ENCODE measurements around the gene CREBBP. TPM values are rescaled to one million over a fixed set of nuclear protein-coding genes. Genes with fewer than 3 reads are reported as not detected.

Gene CREBBP
- total RNA-seq, 1 experiment from 2014 or later = 79.1 TPM

- Mint-ChIP-seq H3K27me3 (ENCODE audit: low read depth) (peaks cover 9% of the 10 kb centered on the region), H3K4me1 (peaks cover 0 to 5% of the 10 kb centered on the region in 2 experiments; a peak in 2 of 4 replicates), H3K27ac (no peak overlapping the region; a peak in 1 of 7 replicates), H3K36me3 (ENCODE audit: insufficient read depth in 1 of 3, low read depth in 3 of 3) (peaks cover 4 to 15% (median 6%) of the 10 kb centered on the region in 3 experiments), H3K9me3 (peaks cover 19 to 25% of the 10 kb centered on the region in 2 experiments), H3K4me3 (no peak overlapping the region)
- H3K9me3 ChIP-seq (ENCODE audit: control insufficient read depth, low read depth, low read length) = no peaks in the 10 kb centered on the region
- H4K20me1 ChIP-seq (ENCODE audit: control insufficient read depth, insufficient read depth, insufficient read length) = no peaks in the 10 kb centered on the region
- no peak overlapping the region for H2BK15ac ChIP-seq (ENCODE audit: low read depth, low read length)
- H3K79me2 ChIP-seq (ENCODE audit: insufficient read depth, low read length) = no peaks in the 10 kb centered on the region
- H3K4me2 ChIP-seq (ENCODE audit: insufficient read depth, insufficient read length, low read length) = no peak overlapping the region
- H3K23ac ChIP-seq (ENCODE audit: insufficient read length, low read depth, low read length) = no peak overlapping the region
- no peaks in the 10 kb centered on the region for H3K23me2 ChIP-seq (ENCODE audit: insufficient read length, low read depth, low read length, poor library complexity, severe bottlenecking)
- H2AFZ ChIP-seq (ENCODE audit: low read length) = no peak overlapping the region
- no peak overlapping the region for H4K91ac ChIP-seq (ENCODE audit: insufficient read length, low read depth, low read length)
- H2BK5ac ChIP-seq (ENCODE audit: insufficient read length, low read length) = no peak overlapping the region
- H2BK20ac ChIP-seq (ENCODE audit: low read depth, low read length, poor library complexity, severe bottlenecking) = no peak overlapping the region
- H3K27ac ChIP-seq (ENCODE audit: insufficient read length, low read depth, low read length) = no peak overlapping the region
- no peak overlapping the region for H2BK120ac ChIP-seq (ENCODE audit: low read depth, low read length, poor library complexity, severe bottlenecking)
- H3K14ac ChIP-seq (ENCODE audit: insufficient read depth, low read length) = no peak overlapping the region
- H2BK12ac ChIP-seq (ENCODE audit: insufficient read length, low read depth, low read length) = no peak overlapping the region
- H4K5ac ChIP-seq (ENCODE audit: insufficient read length, low read depth, low read length) = no peak overlapping the region
- no peak overlapping the region for H3K18ac ChIP-seq (ENCODE audit: insufficient read length, low read depth, low read length)
- H3K4me1 ChIP-seq (ENCODE audit: insufficient read depth, low read length) = no peaks in the 10 kb centered on the region
- no peak overlapping the region for H3K56ac ChIP-seq (ENCODE audit: insufficient read length, low read depth, low read length)
- H2AK5ac ChIP-seq (ENCODE audit: insufficient read length, low read length) = no peak overlapping the region
- H3T11ph ChIP-seq (ENCODE audit: low read length) = no peak overlapping the region
- no peak overlapping the region for H4K8ac ChIP-seq (replicated peaks; ENCODE audit: insufficient read length, low read depth, low read length)
- H3K4ac ChIP-seq (ENCODE audit: low read depth, low read length) = no peak overlapping the region
- H3K27me3 ChIP-seq (ENCODE audit: insufficient read depth, low read length) = no peaks in the 10 kb centered on the region
- DNase-seq = no peak
- no peak overlapping the region for H3K9ac ChIP-seq (ENCODE audit: extremely low read depth, insufficient read length, low read length)
- H3K79me1 ChIP-seq (ENCODE audit: insufficient read depth, low read depth, low read length, poor library complexity, severe bottlenecking) = no peaks in the 10 kb centered on the region
- WGBS (ENCODE audit: extremely low coverage, insufficient read length, low lambda C conversion rate) = no CpG with 5 or more reads among the region's 6 CpGs
- TF ChIP-seq CTCF (conservative IDR thresholded peaks at IDR 0.05) = no peak
These were observed 38.9 kb upstream of the CREBBP start for GRCh38 chr16:3919413-3919812.

All from H9 (cell line).